MM.1S (cell line): Measurements from ENCODE around the gene MARCKS.

Experiments
- EZH2 ChIP-seq: fragments of 300-600 bp; sonication (generic); optimal IDR thresholded peaks from 2 replicates; pipeline ENCODE3; 2017; ENCODE audit warnings: low read depth, mild to moderate bottlenecking, antibody characterized with exemption, low read length, mixed read lengths
- EZH2phosphoT487 ChIP-seq: fragments of 300-600 bp; sonication (generic); IDR thresholded peaks from 2 replicates; pipeline ENCODE4 v1.6.1; 2018; ENCODE audit warnings: antibody characterized with exemption, low read length
- TF ChIP-seq, protein P1 (sequence below): fragments of 300-600 bp; sonication (generic); IDR thresholded peaks from 2 replicates; pipeline ENCODE4 v1.5.1; 2016; ENCODE audit warnings: antibody characterized with exemption, low read length, mixed read lengths

DNA sequence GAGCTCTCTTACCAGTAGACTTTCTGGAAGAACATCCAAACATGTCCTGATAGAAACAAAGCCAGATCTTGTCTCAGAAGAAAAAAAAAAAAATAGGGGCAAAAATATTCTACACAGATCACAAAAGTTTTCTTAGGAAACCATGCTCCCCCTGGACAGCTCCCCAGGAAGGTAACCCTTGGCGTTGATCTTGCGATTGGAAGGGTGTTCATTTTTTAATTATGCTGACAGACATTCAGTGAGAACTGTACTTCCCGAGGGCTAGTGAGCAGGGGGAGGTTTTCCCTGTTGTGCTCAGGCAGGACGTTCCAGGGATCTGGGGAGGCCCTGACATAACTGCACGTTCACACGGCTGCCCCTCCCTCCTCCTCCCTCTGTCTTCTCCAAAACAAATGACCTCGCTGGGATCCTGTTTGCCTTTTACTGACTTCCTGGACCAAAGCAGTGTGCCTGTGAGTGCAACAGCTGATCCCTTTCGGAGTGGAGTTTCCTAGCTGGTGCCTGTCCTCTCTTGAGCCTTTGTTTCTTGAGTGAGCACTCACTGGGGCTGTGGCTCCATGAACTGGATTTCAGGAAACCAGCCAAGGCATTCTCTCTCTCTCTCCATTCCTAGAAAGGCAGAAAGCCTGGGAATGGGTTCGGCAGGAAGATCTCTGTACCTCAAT is 46.7 kb downstream of the MARCKS start:
- TF ChIP-seq, protein P1, sequence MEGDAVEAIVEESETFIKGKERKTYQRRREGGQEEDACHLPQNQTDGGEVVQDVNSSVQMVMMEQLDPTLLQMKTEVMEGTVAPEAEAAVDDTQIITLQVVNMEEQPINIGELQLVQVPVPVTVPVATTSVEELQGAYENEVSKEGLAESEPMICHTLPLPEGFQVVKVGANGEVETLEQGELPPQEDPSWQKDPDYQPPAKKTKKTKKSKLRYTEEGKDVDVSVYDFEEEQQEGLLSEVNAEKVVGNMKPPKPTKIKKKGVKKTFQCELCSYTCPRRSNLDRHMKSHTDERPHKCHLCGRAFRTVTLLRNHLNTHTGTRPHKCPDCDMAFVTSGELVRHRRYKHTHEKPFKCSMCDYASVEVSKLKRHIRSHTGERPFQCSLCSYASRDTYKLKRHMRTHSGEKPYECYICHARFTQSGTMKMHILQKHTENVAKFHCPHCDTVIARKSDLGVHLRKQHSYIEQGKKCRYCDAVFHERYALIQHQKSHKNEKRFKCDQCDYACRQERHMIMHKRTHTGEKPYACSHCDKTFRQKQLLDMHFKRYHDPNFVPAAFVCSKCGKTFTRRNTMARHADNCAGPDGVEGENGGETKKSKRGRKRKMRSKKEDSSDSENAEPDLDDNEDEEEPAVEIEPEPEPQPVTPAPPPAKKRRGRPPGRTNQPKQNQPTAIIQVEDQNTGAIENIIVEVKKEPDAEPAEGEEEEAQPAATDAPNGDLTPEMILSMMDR, result no peak
- TF ChIP-seq EZH2 (no peak), EZH2phosphoT487 (no peak)
